Measurements from ENCODE around the gene CYP4B1.

DNA sequence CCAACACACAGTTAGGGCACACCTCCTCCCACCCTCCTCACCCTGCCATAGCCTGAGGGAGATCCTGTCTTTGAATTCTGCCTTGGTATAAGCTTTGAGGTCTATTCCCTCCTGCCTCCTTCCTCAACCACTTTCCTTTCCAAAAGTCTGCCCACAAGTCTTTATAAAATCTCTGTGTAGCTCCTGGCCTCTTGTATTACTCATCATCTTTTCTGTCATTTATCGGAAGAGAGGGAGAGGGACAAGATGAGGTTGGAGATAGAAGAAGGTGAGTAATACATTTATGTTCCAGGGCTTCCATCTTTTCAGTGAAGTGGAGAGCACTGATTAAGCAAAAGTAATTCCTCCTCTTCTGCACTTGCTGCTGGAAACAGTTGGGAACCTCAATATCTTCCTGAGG is 49.4 kb upstream of the CYP4B1 start:
- TF ChIP-seq, protein P1, sequence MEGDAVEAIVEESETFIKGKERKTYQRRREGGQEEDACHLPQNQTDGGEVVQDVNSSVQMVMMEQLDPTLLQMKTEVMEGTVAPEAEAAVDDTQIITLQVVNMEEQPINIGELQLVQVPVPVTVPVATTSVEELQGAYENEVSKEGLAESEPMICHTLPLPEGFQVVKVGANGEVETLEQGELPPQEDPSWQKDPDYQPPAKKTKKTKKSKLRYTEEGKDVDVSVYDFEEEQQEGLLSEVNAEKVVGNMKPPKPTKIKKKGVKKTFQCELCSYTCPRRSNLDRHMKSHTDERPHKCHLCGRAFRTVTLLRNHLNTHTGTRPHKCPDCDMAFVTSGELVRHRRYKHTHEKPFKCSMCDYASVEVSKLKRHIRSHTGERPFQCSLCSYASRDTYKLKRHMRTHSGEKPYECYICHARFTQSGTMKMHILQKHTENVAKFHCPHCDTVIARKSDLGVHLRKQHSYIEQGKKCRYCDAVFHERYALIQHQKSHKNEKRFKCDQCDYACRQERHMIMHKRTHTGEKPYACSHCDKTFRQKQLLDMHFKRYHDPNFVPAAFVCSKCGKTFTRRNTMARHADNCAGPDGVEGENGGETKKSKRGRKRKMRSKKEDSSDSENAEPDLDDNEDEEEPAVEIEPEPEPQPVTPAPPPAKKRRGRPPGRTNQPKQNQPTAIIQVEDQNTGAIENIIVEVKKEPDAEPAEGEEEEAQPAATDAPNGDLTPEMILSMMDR (IDR thresholded peaks at IDR 0.05) = no peak
- TF ChIP-seq POLR2A (IDR thresholded peaks at IDR 0.05) = no peak

Data from heart left ventricle (tissue), 13 donors.